Stomach (tissue), 9 donors: ENCODE measurements around the gene DSC3. TPM values are rescaled to one million over a fixed set of nuclear protein-coding genes. Genes with fewer than 3 reads are reported as not detected.
A peak's percentile ranks its signal among the peaks of the same experiment; 100 is the strongest.

ENCODE experiments used
- DNase-seq, 2 donors: peaks; one replicate each; pipeline versions ENCODE4 v3.0.0 to v3.0.0-alpha.2; 2013 to 2019
- H3K27ac ChIP-seq, 5 donors: fragments of 200-600 bp in 4 of 5; sonication (generic) in 4 of 5; one replicate each; pipeline ENCODE4 v1.5.1; 2013 to 2019; ENCODE audit warnings: mild to moderate bottlenecking in 1 of 5, moderate library complexity in 1 of 5
- H3K27me3 ChIP-seq, 3 donors: fragments of 200-600 bp; sonication (generic); one replicate each; pipeline ENCODE4 v1.5.1; 2017 to 2019; ENCODE audit warnings: mixed run types in 1 of 3
- H3K36me3 ChIP-seq, 4 donors: fragments of 200-600 bp; sonication (generic); 1 replicate in 3 of 4; 2 replicates in 1 of 4; pipeline ENCODE4 v1.5.1; 2016 to 2019
- H3K4me1 ChIP-seq, 4 donors: fragments of 200-600 bp; sonication (generic); one replicate each; pipeline ENCODE4 v1.5.1; 2016 to 2019
- H3K4me3 ChIP-seq, 4 donors: fragments of 200-600 bp; sonication (generic) in 3 of 4; one replicate each; pipeline ENCODE4 v1.5.1; 2016 to 2019; ENCODE audit warnings: mild to moderate bottlenecking in 1 of 4
- H3K9me3 ChIP-seq, 4 donors: fragments of 200-600 bp; sonication (generic); one replicate each; pipeline ENCODE4 v1.5.1; 2016 to 2019
- CTCF ChIP-seq, 7 experiments: fragments of 450-650 bp in 4 of 7; fragments of 200-600 bp in 3 of 7; sonication (generic) in 3 of 7; IDR thresholded peaks; one replicate each; pipeline ENCODE4 v1.5.1; 2016 to 2019; ENCODE audit warnings: antibody characterized with exemption in 7 of 7, control low read depth in 2 of 7, mild to moderate bottlenecking in 1 of 7
- EP300 ChIP-seq: sonication (generic); formaldehyde crosslinking; IDR thresholded peaks from one replicate; pipeline ENCODE4 v1.6.1; 2017; ENCODE audit warnings: antibody characterized with exemption
- POLR2A ChIP-seq, 4 donors: fragments of 450-650 bp; IDR thresholded peaks; one replicate each; pipeline ENCODE4 v1.6.1; 2016; ENCODE audit warnings: antibody characterized with exemption in 4 of 4, control low read depth in 2 of 4, mild to moderate bottlenecking in 1 of 4, moderate library complexity in 1 of 4
- POLR2AphosphoS5 ChIP-seq, 3 donors: sonication (generic); formaldehyde crosslinking; IDR thresholded peaks; one replicate each; pipeline ENCODE4 v1.6.1; 2016; ENCODE audit warnings: antibody characterized with exemption in 3 of 3
- WGBS, 5 donors: extraction: QIAGEN DNeasy Blood & Tissue Kit in 3 of 5; methylation state at CpG; one replicate each; pipeline versions ENCODE4 v1.1.5 to v1.1.7; 2013 to 2018; 5-methylcytosine and 5-hydroxymethylcytosine counted together
- intact Hi-C: fragments of 100-400 bp; cut with DNase I; formaldehyde crosslinking; loops from one replicate; pipeline ENCODE4 v1.15.1; 2023; ENCODE audit warnings: low total_unique reads
- polyA plus RNA-seq, 3 donors: library from polyadenylated mRNA; stranded (reverse); fragments of 200-250 nt; gene quantifications; one replicate each; pipeline ENCODE4 v1.2.3, GENCODE V29; 2013
- total RNA-seq, 5 donors: library from RNA; depleted of rRNA; stranded (reverse); fragments of >200 nt; gene quantifications; one replicate each; pipeline versions ENCODE4 v1.1.0 to v1.2.3, GENCODE V29; 2014 to 2016
- donor health status: healthy with polysubstance abuse.
- donor health status: Bipolar disorder and iron deficiency.
- donor health status: healthy.

The DSC3 gene
- total and polyA plus RNA-seq, 8 donors: 1.2 to 26.6 (median 2.2) TPM; not detected in 5

- H3K27me3 ChIP-seq: no peaks in the 10 kb centered on the region
- TF ChIP-seq EP300: no peak
- no peak for TF ChIP-seq POLR2A (IDR thresholded peaks at IDR 0.05)
- no peak for TF ChIP-seq POLR2AphosphoS5 (IDR thresholded peaks at IDR 0.05)
- no peak for TF ChIP-seq CTCF (IDR thresholded peaks at IDR 0.05)
Observed at GRCh38 chr18:31057051-31057450, 14.5 kb upstream of the DSC3 start.

GRCh38 chr18:31056296-31056695 lies 13.8 kb upstream of the DSC3 start:
- Histone ChIP-seq H3K4me3 (no peak overlapping the region), H3K36me3 (no peaks in the 10 kb centered on the region), H3K27me3 (no peaks in the 10 kb centered on the region), H3K9me3 (peaks cover 0 to 9% (median 0%) of the 10 kb centered on the region in 4 donors), H3K4me1 (no peaks in the 10 kb centered on the region), H3K27ac (no peak overlapping the region)
- intact Hi-C loops: no loop called here
- WGBS, 5 donors: 61 to 75% (median 64%) methylated on average over 2 of the region's 2 CpGs
- TF ChIP-seq EP300: no peak
- no peak for TF ChIP-seq CTCF (IDR thresholded peaks at IDR 0.05)
- no peak for TF ChIP-seq POLR2AphosphoS5 (IDR thresholded peaks at IDR 0.05)
- TF ChIP-seq POLR2A (IDR thresholded peaks at IDR 0.05): no peak
- no peak for DNase-seq

More at GRCh38 chr18:31057051-31057450, 14.5 kb upstream of the DSC3 start:
- H3K9me3 ChIP-seq: peaks cover 0 to 9% (median 0%) of the 10 kb centered on the region in 4 donors
- H3K36me3 ChIP-seq: no peaks in the 10 kb centered on the region
- no peaks in the 10 kb centered on the region for H3K4me1 ChIP-seq
- peak in 1 of 2 donors; percentile 16 for DNase-seq
- no peak overlapping the region for H3K4me3 ChIP-seq
- no peak overlapping the region for H3K27ac ChIP-seq
- intact Hi-C loops: no loop called here
- 45 to 59% (median 56%) methylated on average over 5 of the region's 5 CpGs for WGBS, 5 donors

- Histone ChIP-seq H3K4me3 (no peak overlapping the region), H3K9me3 (peaks cover 0 to 9% (median 0%) of the 10 kb centered on the region in 4 donors), H3K27ac (no peak overlapping the region), H3K4me1 (no peaks in the 10 kb centered on the region), H3K27me3 (peaks cover 0 to 3% (median 0%) of the 10 kb centered on the region in 3 donors), H3K36me3 (no peaks in the 10 kb centered on the region)
- DNase-seq: no peak
- TF ChIP-seq POLR2A (IDR thresholded peaks at IDR 0.05) (no peak), EP300 (no peak), POLR2AphosphoS5 (IDR thresholded peaks at IDR 0.05) (no peak), CTCF (IDR thresholded peaks at IDR 0.05) (no peak)
- intact Hi-C loops: no loop called here
- WGBS, 5 donors: 75 to 91% (median 83%) methylated on average over 3 of the region's 3 CpGs
Observed at GRCh38 chr18:31050635-31051034, 8.1 kb upstream of the DSC3 start.

GRCh38 chr18:31049189-31049588 lies 6.6 kb upstream of the DSC3 start:
- TF ChIP-seq EP300 (no peak), CTCF (IDR thresholded peaks at IDR 0.05) (no peak), POLR2A (IDR thresholded peaks at IDR 0.05) (no peak), POLR2AphosphoS5 (IDR thresholded peaks at IDR 0.05) (no peak)
- Histone ChIP-seq H3K9me3 (peaks cover 0 to 9% (median 0%) of the 10 kb centered on the region in 4 donors), H3K4me3 (no peak overlapping the region), H3K27ac (no peak overlapping the region), H3K4me1 (no peaks in the 10 kb centered on the region), H3K27me3 (peaks cover 0 to 14% (median 2%) of the 10 kb centered on the region in 3 donors), H3K36me3 (no peaks in the 10 kb centered on the region)
- 43 to 53% (median 51%) methylated on average over 4 of the region's 4 CpGs for WGBS, 5 donors
- intact Hi-C loops: no loop called here
- DNase-seq: peak in 1 of 2 donors; percentile 15
